Measurements from ENCODE around the gene PNKP.
"Not testable (repeated sequence)": the region's sequence is repeated elsewhere in the genome, so short reads cannot be mapped to it uniquely, and the experiment has no call there.

Gene PNKP

GRCh38 chr19:49840736-49841249 lies 26.6 kb downstream of the PNKP start:
- no peak for DNase-seq

GRCh38 chr19:49840321-49840720 lies 27.1 kb downstream of the PNKP start:
- no peak for DNase-seq

GRCh38 chr19:49839713-49840112 lies 27.7 kb downstream of the PNKP start:
- DNase-seq: no peak

GRCh38 chr19:49838885-49839588 lies 28.3 kb downstream of the PNKP start:
- no peak for DNase-seq

- DNase-seq: no peak
Measured at GRCh38 chr19:49837425-49837824, 30.0 kb downstream of the PNKP start.

GRCh38 chr19:49837009-49837310 lies 30.4 kb downstream of the PNKP start:
- no peak for DNase-seq

- no peak for DNase-seq
Measured at GRCh38 chr19:49836176-49837008, 31.0 kb downstream of the PNKP start.

- DNase-seq: no peak
Measured at GRCh38 chr19:49835562-49835961, 31.8 kb downstream of the PNKP start.

GRCh38 chr19:49833599-49833998 lies 33.8 kb downstream of the PNKP start:
- DNase-seq: no peak

GRCh38 chr19:49832556-49832955 lies 34.8 kb downstream of the PNKP start:
- DNase-seq: no peak

GRCh38 chr19:49831592-49831991 lies 35.8 kb downstream of the PNKP start:
- no peak for DNase-seq

- no peak for DNase-seq
Measured at GRCh38 chr19:49830766-49831165, 36.6 kb downstream of the PNKP start.

GRCh38 chr19:49829721-49830120 lies 37.7 kb downstream of the PNKP start:
- DNase-seq: no peak

- DNase-seq: no peak
Measured at GRCh38 chr19:49829200-49829599, 38.2 kb downstream of the PNKP start.

- no peak for DNase-seq
Measured at GRCh38 chr19:49827034-49827433, 40.3 kb downstream of the PNKP start.

GRCh38 chr19:49824662-49825061 lies 42.7 kb downstream of the PNKP start:
- no peak for DNase-seq

- DNase-seq: no peak
Measured at GRCh38 chr19:49823472-49823871, 43.9 kb downstream of the PNKP start.

GRCh38 chr19:49820125-49820524 lies 47.3 kb downstream of the PNKP start:
- DNase-seq: no peak

GRCh38 chr19:49819452-49820115 lies 47.8 kb downstream of the PNKP start:
- DNase-seq: not testable (repeated sequence)

- DNase-seq: no peak
Measured at GRCh38 chr19:49818649-49819370, 48.6 kb downstream of the PNKP start.

GRCh38 chr19:49817964-49818648 lies 49.3 kb downstream of the PNKP start, which contains the start of gene MED25:
Gene MED25 (plus strand): TSS chr19:49818289. CDS start chr19:49818342, 53 bp downstream.
- DNase-seq: peak; percentile 96

- no peak for DNase-seq
Measured at GRCh38 chr19:49816590-49816989, 50.8 kb downstream of the PNKP start.
